T follicular helper cell (primary cell): ENCODE results near the gene EFEMP2.

ENCODE experiments used
- DNase-seq: peaks from one replicate; pipeline ENCODE4 v3.0.0-alpha.2; 2020; ENCODE audit warnings: low read depth

Gene EFEMP2

DNA sequence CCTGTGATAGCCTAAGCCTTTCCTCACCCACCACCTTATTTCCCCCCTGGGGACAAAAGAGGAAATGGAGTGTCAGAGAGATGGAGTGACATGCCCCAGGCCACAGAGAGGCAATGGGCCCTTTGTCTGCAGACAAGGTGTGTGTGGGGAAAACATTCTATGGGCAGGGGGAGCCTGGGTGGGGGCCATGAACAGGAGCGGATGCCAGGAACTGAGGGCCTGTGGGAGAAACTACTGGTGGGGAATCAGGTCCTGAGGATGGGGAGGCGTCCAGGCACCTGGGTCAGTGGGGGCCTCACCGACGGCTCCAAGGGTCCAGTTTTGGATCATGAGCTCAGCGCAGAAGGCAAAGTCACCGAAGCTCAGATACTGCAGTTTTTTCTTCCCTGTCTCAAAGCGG lies 12.6 kb upstream of the EFEMP2 start:
- DNase-seq = no peak

DNA sequence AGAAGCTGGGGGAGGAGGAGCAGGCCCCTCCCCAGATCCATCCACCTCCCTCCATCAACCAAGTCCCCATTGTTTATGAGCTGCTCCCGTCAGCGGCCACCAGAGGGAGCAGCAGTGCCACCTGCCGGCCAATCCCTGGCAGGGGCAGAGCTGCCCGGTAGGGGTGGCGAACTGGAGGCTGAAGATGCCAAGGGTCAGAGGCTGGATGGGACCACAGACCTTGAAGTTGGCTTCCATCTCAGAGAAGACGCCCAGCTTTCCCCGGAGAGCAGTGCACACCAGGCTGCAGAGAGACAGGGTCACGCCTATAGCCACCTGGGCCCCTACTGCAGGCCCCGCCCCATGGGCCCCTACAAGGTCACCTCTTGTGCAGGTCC lies 12.1 kb upstream of the EFEMP2 start:
- DNase-seq = peak; percentile 75

DNA sequence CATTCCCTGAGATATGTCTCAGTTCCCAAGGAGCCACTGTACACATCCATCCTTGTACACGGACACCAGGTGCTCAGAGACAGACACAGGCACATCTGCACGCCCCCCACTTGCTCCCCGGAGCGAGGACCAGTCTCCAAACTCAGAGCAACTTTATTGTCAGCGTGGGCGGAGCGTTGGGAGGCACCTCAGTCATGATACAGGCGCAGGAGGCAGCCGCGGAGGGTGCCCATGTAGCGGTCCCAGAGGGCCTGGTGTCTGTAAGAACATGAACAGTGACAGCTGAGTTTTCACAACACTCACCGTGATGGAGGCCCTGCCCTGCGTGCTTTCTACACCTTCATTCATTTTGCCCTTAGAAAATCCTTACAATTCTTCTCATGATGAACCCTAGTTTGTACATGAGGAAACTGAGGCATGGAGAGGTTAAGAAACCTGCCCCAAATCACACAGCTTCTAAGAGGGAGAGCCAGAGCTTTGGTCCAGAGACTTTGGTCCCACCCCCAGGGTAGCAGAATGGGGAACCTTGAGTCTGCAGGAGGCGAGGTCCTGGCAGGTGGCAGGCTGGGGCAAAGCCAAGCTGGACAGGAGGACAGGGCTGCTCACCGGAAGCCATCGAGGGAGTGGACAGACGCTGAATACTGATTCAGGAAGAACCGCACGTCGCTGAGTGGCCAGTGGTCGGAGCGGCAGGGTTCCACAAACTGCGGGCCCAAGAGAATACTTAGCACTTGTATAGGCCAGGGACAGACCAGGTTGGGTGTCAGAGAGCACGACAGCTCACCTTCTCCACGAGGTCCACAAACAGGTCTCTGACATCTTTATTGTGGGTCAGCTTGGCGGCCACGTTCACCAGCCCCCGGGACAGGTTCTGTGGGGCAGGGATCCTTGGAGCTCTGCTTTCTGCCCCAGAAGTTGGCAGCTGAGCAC lies 11.5 kb upstream of the EFEMP2 start:
- no peak for DNase-seq

DNA sequence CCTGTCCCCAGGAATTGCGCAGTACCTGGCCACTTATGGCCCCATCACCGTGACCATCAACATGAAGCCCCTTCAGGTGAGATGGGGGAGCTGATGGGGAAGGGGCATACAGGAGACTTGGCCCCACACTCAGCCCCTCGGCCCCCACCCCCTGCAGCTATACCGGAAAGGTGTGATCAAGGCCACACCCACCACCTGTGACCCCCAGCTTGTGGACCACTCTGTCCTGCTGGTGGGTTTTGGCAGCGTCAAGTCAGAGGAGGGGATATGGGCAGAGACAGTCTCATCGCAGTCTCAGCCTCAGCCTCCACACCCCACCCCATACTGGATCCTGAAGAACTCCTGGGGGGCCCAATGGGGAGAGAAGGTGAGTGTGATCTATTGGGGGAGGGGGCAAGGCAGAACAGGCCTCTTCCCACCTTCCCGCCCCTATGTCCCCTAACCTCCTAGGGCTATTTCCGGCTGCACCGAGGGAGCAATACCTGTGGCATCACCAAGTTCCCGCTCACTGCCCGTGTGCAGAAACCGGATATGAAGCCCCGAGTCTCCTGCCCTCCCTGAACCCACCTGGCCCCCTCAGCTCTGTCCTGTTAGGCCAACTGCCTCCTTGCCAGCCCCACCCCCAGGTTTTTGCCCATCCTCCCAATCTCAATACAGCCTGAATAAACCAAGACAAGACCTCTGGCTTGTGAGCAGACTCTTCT lies 10.6 kb upstream of the EFEMP2 start:
- no peak for DNase-seq

DNA sequence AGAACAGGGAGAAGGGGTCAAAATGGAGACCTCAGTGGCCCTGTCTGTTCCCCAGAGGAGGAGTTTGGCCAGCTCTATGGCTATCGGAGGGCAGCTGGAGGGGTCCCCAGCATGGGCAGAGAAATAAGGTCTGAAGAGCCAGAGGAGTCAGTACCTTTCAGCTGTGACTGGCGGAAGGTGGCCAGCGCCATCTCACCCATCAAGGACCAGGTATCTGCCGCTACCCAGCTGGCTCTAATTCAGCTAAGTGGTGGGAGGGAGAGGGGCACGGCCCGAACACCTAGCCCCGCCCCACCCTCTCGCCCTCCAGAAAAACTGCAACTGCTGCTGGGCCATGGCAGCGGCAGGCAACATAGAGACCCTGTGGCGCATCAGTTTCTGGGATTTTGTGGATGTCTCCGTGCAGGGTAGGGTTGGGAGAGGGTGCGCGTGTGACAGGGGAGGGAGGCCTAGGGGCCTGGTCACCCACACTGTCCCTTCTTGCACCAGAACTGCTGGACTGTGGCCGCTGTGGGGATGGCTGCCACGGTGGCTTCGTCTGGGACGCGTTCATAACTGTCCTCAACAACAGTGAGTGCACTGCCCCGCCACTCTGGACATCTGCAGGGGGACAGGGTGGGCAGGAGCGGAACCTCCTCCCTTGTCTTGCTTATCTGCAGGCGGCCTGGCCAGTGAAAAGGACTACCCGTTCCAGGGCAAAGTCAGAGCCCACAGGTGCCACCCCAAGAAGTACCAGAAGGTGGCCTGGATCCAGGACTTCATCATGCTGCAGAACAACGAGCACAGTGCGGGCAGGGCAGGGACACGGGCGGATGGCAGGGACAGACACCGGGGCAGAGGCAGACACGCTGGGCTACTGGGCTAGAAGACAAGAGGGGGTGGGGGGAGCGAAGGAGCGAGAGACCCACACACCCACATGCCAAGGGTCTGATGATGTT lies 9.8 kb upstream of the EFEMP2 start:
- no peak for DNase-seq

DNA sequence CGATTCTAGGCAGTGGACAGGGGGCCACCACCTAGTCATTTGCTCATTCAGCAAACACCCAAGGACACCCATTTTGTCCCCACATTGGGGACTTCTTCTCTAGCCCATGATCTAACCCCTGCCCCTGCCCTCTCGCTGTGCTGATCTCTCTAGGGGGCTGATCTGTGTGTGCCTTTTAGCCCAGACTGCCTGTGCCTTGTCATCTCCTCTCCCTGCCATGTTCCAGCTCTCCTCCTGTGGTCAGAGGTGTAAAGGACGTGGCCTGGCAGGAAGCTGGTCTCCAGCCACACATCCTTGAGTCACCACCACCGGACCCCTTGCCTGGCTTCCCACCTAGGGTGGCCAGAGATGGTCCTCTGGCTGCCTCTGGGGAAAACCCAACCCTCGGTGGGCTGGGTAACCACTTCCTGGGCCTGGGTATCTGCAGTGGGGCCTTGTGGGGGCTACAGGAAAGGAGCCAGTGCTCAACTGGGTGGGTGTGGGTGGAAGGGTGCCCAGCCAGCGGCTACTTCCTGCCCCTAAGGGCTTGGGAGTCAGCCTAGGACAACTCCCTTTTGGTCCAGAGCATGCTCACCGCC lies 8.3 kb upstream of the EFEMP2 start:
- DNase-seq = no peak

DNA sequence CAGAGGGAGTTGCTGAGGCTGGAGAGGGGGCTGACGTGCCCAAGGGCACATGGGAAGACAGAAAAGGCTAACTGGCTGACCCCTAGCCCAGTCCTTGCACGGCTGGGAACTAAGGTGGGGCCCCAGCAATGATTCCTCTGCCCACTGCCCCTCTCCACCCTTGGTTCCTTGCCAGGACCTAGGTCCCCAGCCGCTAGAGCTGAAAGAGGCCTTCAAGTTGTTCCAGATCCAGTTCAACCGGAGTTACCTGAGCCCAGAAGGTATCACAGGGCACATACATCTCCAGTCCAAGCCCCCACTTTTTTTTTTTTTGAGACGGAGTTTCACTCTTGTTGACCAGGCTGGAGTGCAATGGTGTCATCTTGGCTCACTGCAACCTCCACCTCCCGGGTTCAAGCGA lies 7.4 kb upstream of the EFEMP2 start:
- no peak for DNase-seq

DNA sequence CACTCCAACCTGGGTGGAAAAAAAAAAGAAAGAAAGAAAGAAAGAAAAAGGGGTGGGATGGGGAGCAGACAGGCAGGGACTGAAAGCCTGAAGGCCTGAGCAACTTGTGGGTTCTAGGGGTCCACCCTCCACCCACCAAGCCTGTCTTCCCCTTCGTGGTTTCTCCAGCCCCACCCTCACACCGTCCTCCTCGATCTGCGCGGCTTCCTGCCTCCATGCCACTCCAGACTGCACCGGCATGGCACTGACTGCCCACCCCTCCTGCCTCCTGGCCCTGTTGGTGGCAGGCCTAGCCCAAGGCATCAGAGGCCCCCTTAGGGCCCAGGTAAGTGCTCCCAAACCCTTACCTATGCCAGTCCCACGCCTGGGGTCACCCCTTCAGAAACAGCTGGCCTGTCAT lies 7.0 kb upstream of the EFEMP2 start, which contains the start of gene CTSW:
Gene CTSW, plus strand, starts transcription at position 221 of the 400 bp plus-strand sequence. Its CDS starts 18 bp downstream, at position 239.
- DNase-seq = no peak

DNA sequence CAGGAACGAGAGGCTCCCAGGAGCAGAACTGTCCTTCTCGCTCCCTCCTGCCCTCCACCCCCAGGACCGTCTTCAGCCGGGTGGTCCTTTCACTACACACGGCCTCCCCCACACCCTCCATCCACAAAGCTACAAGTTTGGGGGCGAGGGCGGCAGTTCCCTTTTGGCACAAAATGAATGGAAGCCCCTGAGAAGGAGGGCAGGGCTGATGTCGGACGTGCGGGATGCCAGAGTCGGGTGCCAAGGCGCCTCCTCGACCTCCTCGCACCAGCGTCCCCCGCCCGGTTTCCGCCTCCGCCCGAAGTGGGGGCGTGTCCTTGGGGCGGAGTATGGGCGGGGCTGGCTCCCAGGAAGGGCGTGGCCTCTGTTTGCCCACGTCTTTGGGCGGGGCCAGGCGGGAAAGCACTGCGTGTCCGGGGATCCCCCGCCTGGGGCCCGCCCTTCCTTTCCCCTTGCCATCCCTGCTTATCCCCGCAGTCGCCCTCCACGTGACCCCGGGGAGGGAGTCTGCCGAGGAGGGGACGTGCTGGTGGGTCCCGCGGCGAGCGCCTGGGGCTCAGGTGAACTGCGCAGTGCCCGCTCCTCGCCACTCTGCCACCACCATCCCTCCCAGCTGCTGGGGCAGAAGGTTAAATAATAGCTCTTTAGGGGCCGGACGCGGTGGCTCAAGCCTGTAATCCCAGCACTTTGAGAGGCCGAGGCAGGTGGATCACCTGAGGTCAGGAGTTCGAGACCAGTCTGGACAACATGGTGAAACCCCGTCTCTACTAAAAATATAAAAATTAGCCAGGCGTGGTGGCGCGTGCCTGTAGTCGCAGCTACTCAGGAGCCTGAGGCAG lies 937 bp upstream of the EFEMP2 start:
- peak; percentile 93 for DNase-seq

DNA sequence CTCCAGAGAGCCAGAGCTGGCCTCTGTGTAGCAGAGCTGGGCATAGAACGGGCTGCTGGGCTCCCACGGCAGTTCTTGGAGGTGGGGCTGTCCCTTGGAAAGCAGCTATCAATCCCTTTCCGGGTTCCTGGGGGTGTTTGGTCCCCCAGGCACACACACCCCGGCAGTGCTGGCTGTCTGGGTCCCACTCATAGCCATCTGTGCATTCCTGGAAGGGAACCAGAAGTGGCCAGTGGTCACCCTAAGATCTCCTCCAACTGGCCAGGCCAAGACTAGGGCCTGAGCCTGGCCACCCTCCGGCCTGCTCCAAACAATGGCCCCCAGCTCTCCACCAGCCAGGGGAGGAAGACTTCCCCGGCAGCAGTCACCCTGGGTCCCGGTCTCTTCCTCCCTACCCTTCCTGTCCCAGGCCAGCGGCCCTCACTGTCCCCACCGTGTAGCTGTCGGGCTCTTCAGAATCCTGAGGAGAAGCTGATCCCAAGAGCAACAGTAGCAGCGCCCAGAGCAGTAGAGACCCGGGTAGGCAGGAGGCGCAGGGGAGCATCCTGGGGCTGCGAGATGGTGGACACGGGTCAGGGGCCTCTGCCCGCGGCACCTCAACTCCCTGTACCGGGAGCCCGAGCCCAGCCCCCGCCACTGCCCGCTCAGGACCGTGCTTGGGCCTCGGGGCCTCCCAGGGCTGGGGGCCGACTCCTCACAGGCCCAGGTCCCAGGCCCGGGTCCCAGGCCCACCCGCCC lies 620 bp downstream of the EFEMP2 start:
- DNase-seq = no peak

DNA sequence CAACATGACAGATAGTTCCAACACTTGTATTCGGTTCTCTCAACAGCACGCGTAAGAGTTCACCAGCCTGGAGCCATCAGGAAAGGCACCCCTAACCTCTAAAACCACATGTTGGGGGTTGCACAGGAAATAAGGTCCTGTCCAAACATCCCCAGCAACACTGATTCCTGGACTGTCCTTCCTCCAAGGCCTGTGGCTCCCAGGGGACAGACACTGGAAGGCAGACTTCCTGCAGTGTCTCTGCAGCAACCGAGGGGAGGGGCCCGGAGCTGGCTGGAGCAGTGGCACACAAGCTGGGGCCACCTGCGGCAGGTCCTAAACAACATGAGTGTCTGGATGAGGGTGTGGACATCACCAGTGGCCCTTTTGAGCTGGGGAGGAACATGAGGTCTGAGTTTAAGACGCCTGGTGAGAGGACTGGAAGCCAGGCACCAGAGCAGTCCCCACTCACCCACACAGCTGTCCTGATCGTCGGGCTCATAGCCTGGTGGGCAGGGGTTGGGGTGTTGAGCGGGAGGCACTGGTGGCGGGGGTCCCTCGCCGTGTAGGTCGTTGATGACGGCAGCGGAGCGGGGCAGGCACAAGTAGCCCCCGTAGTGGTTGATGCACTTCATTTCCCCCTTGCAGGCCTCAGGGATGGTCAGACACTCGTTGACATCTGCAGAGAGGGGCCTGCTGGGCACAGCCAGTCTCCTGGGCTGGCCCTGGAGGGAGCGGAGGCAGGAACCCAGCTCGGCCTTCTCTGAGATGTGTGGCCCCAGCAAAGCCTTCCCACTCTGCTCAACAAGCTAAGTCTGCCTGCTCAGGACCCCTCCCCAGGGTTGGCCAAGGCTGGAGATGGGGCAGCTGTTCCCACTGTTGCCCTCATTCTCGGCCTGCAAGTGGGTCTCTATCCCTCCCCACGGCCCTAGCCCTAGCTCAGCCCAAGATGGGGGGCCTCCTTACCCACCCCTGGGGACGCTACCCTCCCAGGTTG lies 1.6 kb downstream of the EFEMP2 start:
- no peak for DNase-seq

DNA sequence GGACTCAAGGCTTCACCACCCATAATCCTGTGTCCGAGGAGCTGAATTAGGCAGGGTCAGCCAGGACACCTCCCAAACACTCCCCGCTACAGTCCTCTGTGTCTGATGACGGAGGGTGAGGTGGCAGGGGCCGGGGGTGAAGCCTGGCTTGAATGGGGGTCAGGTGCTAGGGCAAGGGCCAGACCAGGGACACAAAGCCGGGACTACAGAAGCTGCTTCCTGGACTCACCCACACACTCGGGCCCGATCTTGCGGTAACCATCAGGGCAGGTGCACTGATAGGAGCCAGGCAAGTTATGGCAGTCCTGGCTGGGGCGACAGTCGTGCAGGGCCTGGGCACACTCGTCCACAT lies 2.3 kb downstream of the EFEMP2 start:
- DNase-seq = no peak

DNA sequence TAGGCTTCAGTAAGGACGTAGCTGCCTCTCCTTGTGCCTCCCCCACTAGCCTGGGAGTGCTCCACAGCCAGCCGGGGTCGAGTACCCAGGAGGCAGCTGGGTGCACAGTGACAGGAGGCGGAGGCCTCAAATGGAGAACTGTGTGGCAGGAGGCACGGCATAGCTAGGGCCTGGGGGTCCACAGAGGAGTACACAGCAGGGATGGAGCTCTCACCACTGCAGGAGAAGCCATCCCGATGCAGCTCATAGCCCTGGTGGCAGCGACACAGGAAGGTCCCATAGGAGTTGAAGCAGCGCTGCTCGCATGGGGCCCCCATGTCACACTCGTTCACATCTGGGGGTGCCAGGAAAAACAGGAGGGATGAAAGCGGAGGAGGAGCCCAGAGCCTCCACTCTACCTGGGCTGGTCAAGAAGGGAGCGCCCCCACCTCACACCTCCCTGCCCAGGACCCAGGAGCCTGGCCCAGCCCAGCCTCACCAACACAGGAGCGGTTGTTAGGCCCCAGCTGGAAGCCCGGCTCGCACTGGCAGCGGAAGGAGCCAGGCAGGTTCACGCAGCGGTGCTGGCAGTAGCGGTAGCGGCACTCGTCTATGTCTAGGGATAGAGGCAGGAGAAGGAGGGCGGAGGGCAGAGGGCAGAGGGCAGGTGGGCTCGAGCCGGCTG lies 2.8 kb downstream of the EFEMP2 start:
- DNase-seq = no peak

DNA sequence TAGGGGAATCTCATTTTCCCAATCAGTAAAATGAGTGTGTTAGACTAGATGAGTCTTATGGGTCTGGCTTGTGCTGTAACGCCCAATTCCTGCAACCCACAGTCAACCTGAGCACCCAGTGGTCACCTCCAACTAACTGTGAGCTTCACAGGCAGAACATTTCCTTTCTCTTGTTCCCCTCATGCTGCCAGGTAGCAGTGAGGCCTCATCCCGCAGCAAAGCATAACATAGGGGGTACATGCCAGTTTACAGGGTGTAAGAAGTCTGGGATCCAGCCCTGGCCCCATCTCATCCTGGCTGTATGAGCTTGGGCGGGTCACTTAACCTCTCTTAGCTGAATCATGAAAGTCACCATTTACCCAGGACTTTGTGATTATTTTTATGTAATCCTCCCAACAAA lies 3.7 kb downstream of the EFEMP2 start:
- DNase-seq = no peak

DNA sequence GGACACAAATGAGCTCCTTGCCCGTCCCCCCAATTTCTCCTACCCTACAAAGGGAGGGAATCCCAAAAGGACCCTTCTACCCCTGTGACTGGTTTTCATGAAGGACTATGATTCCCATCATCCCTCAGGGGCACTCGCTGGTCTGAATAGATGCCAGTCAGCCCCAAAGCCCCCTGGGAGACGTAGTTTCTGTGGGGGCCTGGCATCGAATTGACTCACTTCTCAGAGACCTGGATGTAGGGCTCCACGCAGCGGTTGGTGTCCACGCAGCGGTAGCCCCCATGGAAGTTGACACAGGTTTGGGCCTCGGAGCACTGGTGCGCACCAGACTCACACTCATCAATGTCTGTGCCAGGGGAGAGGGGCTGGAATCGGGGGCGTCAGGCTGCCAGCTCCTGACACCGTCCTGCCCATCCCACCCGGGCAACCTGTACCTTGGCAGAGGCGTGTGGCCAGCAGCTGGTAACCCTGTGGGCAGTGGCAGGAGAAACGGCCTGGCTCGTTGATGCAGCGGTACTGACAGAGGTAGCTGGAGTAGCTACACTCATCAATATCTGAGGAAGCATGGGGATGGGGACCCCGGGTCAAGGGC lies 4.4 kb downstream of the EFEMP2 start:
- DNase-seq = no peak

DNA sequence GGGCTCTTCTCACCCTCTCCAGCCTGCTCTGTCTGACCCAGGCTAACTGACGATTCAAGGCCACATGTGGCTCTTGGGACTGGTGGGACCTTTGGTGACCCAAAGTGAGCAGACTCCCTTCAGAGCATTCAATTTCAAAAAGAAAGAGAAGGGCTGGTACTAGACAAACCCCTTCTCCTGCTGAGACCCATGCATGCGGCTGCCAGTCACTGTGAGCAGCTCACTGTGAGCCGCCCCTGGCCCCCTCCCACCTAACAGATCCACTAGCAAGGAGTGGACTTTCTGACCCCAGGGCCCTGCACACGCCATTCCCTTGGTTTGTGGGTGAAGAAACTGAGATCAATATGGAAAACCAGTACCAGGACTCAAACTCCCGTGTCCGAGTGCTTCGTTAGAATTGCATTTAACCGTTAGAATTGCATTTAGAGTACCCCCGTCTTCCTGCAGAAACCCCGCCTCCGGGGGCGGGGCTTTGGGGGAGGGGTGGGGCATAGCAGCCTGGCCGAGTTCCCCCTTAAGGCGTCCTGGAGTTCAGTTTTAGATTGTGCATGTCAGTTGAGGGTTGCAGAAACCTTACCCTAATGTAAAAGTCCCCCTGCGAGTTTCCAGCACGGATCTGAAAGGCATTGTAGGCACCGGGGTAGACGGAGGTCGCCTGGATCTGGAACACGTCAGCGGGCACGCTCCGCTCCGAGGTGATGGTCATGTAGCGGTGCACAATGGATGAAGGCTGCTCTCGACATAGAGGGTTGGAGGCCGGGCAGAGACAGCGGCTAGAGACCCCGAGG lies 5.1 kb downstream of the EFEMP2 start:
- DNase-seq = no peak
